ENCODE measurements around the gene ABCC5.

GRCh38 chr3:183913580-183913920, 104.1 kb downstream of the ABCC5 start:
- TF ChIP-seq POLR2AphosphoS5 (IDR thresholded peaks at IDR 0.05; ENCODE audit: borderline replicate concordance, low read depth, low read length) (no peak), EZH2 (IDR thresholded peaks at IDR 0.05) (no peak)

Measured in SK-N-MC (cell line).